ENCODE results near the gene COLEC11.

The COLEC11 gene

DNA sequence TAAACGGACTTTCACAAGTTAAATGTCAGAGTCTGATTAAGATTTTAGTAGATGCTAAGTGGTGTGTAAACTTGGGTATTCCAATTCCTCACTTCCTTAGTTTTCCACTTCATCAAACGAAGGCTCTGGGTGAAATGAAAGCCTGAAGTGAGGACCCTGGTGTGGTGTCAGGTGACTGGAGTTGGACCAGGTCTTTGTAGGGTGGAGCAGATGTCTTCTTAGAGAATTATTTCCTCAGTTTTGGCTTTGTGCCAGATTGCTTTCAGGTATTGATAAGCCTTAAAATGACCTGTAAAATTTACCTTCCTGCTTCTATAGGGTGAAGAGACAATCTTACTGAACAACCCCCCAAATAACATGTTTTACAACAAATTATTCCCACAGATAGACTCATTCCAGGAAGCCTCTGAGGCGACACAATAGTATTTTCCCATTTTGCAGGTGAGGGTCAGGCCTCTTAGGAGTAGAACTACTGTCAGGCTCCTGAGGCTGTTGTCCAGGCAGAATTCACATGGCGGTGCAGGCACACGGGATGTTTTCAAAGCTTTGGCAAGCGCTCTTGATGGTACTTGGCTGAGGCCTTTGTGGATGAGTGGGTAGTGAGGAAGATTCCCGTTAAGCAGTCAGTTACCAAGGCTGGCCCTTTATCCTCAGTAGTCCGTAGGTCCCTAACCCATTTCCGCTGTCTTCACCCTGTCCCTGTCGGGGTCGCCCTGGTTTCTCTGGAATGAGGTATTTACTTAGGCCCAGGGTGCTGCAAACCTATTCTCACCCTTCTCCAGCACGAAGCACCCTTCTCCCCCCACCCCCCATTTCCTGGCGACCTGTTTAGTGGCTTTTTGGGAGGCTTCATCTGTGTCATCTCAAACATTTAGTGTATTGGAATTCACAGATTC is 13.3 kb upstream of the COLEC11 start:
- Histone ChIP-seq H3K36me3 (ENCODE audit: insufficient read depth, low read length) (peaks cover 80% of the 10 kb centered on the region), H3K4me2 (ENCODE audit: low read length) (no peak overlapping the region), H3K9me2 (ENCODE audit: low read depth, low read length) (no peaks in the 10 kb centered on the region), H3K9me3 (ENCODE audit: low read length) (no peaks in the 10 kb centered on the region), H3K4me1 (ENCODE audit: insufficient read depth, low read length, severe bottlenecking) (peaks cover 28% of the 10 kb centered on the region), H3F3A (ENCODE audit: insufficient read depth, low read length) (peaks cover 18% of the 10 kb centered on the region), H3K27ac (ENCODE audit: low read depth, low read length, poor library complexity, severe bottlenecking) (no peak overlapping the region), H3K9ac (ENCODE audit: low read length) (no peak overlapping the region), H4K20me1 (ENCODE audit: insufficient read depth, low read length) (0 out of 2 replicates have a peak, but pooled peaks cover 3% of the 10 kb centered on the region), H2AFZ (ENCODE audit: low read length) (no peak overlapping the region), H3K79me2 (ENCODE audit: insufficient read depth, low read length) (peaks cover 26% of the 10 kb centered on the region), H3K27me3 (ENCODE audit: insufficient read depth, low read length) (no peaks in the 10 kb centered on the region), H3K4me3 (ENCODE audit: low read depth, low read length, poor library complexity, severe bottlenecking) (no peak overlapping the region)
- TF ChIP-seq CTCF (IDR thresholded peaks at IDR 0.05; ENCODE audit: low read length) = no peak
- TF ChIP-seq EZH2 (IDR thresholded peaks at IDR 0.05; ENCODE audit: borderline replicate concordance, low read length) = no peak

DNA sequence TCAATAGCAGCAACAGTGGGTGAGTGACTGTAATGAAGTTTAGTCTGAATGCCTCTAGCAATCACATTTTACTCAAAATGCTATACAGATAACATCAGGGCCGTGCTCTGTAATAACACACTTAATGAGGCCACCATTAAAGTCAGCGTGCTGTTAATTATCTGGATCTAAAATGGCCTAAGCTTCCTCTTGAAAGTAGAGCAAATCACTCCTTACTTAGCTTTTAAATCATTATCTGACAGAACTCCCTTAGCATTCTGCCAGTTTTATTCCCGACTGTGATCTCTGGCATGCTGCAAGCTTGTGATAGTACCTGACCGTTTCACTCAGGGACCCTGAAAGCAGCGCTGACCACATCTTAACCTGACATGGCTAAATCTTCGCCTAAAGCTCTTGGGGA is 10.8 kb upstream of the COLEC11 start:
- H3K4me3 ChIP-seq (ENCODE audit: low read depth, low read length, poor library complexity, severe bottlenecking) = no peak overlapping the region
- no peaks in the 10 kb centered on the region for H3K27me3 ChIP-seq (ENCODE audit: insufficient read depth, low read length)
- no peaks in the 10 kb centered on the region for H3K9me3 ChIP-seq (ENCODE audit: low read length)
- no peak for TF ChIP-seq CTCF (IDR thresholded peaks at IDR 0.05; ENCODE audit: low read length)
- TF ChIP-seq EZH2 (IDR thresholded peaks at IDR 0.05; ENCODE audit: borderline replicate concordance, low read length) = no peak
- H3K79me2 ChIP-seq (ENCODE audit: insufficient read depth, low read length) = peaks cover 2% of the 10 kb centered on the region
- H3K4me1 ChIP-seq (ENCODE audit: insufficient read depth, low read length, severe bottlenecking) = peaks cover 4% of the 10 kb centered on the region
- H3K9ac ChIP-seq (ENCODE audit: low read length) = no peak overlapping the region
- H3K27ac ChIP-seq (ENCODE audit: low read depth, low read length, poor library complexity, severe bottlenecking) = no peak overlapping the region
- no peaks in the 10 kb centered on the region for H3K9me2 ChIP-seq (ENCODE audit: low read depth, low read length)
- no peaks in the 10 kb centered on the region for H4K20me1 ChIP-seq (ENCODE audit: insufficient read depth, low read length)
- peaks cover 55% of the 10 kb centered on the region for H3K36me3 ChIP-seq (ENCODE audit: insufficient read depth, low read length)
- H3F3A ChIP-seq (ENCODE audit: insufficient read depth, low read length) = peaks cover 12% of the 10 kb centered on the region
- H2AFZ ChIP-seq (ENCODE audit: low read length) = no peak overlapping the region
- H3K4me2 ChIP-seq (ENCODE audit: low read length) = no peak overlapping the region

- Histone ChIP-seq H3K4me1 (ENCODE audit: insufficient read depth, low read length, severe bottlenecking) (no peaks in the 10 kb centered on the region), H3K4me3 (ENCODE audit: low read depth, low read length, poor library complexity, severe bottlenecking) (no peak overlapping the region), H3K79me2 (ENCODE audit: insufficient read depth, low read length) (no peaks in the 10 kb centered on the region), H3K9ac (ENCODE audit: low read length) (no peak overlapping the region), H3K27ac (ENCODE audit: low read depth, low read length, poor library complexity, severe bottlenecking) (no peak overlapping the region), H3K27me3 (ENCODE audit: insufficient read depth, low read length) (no peaks in the 10 kb centered on the region), H3K9me3 (ENCODE audit: low read length) (no peaks in the 10 kb centered on the region), H3K9me2 (ENCODE audit: low read depth, low read length) (no peaks in the 10 kb centered on the region), H4K20me1 (ENCODE audit: insufficient read depth, low read length) (no peaks in the 10 kb centered on the region), H3F3A (ENCODE audit: insufficient read depth, low read length) (peaks cover 12% of the 10 kb centered on the region), H3K36me3 (ENCODE audit: insufficient read depth, low read length) (peaks cover 49% of the 10 kb centered on the region), H2AFZ (ENCODE audit: low read length) (no peak overlapping the region), H3K4me2 (ENCODE audit: low read length) (no peak overlapping the region)
- TF ChIP-seq EZH2 (IDR thresholded peaks at IDR 0.05; ENCODE audit: borderline replicate concordance, low read length) (no peak), CTCF (IDR thresholded peaks at IDR 0.05; ENCODE audit: low read length) (no peak)
Measured at GRCh38 chr2:3584608-3585260, 10.2 kb upstream of the COLEC11 start.

Measured in OCI-LY1 (cell line).